GM21381 (cell line): ENCODE results near the gene NOTUM.

ENCODE experiments used
- ATAC-seq: cut with Tn5 transposase; IDR thresholded peaks from one replicate; pipeline ENCODE4 v1.9.1; 2021; ENCODE audit warnings: mild to moderate bottlenecking, moderate library complexity; ENCODE audit not compliant: unreplicated experiment

The NOTUM gene

GRCh38 chr17:81961087-81961511 lies at the start of gene NOTUM:
NOTUM (minus strand) TSS chr17:81961187; CDS start chr17:81960909, 278 bp downstream.
- ATAC-seq, result no peak

DNA sequence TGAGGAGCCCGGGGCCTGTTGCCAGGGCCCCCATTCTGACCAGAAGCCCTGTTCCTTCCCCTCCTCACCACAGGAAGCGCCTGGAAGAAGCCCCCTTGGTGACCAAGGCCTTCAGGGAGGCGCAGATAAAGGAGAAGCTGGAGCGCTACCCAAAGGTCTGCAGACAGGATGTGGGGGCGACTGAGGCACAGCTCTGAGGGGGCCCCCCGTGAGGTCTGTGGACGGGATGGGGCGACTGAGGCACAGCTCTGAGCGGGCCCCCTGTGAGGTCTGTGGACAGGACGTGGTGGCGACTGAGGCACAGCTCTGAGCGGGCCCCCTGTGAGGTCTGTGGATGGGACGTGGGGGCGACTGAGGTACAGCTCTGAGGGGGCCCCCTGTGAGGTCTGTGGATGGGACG lies 48.4 kb upstream of the NOTUM start:
- no peak for ATAC-seq

- no peak for ATAC-seq
Observed at GRCh38 chr17:82008941-82009405, 48.0 kb upstream of the NOTUM start.

- ATAC-seq, result no peak
Observed at GRCh38 chr17:82008258-82008940, 47.4 kb upstream of the NOTUM start.

- no peak for ATAC-seq
Observed at GRCh38 chr17:82007495-82008257, 46.7 kb upstream of the NOTUM start.

DNA sequence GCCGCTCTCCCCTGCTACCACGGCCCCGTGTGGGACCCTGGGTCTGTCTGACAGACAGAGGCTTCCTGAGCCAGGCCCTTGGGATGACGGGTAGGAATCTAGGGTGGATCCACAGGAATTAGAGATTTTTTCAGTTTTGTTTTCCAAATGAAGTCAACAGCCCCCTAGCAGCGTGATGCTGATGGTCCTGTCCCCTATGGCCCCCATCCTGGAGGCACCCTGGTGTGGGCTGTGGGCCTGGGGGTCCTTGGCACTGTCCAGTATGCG lies 46.2 kb upstream of the NOTUM start:
- no peak for ATAC-seq

DNA sequence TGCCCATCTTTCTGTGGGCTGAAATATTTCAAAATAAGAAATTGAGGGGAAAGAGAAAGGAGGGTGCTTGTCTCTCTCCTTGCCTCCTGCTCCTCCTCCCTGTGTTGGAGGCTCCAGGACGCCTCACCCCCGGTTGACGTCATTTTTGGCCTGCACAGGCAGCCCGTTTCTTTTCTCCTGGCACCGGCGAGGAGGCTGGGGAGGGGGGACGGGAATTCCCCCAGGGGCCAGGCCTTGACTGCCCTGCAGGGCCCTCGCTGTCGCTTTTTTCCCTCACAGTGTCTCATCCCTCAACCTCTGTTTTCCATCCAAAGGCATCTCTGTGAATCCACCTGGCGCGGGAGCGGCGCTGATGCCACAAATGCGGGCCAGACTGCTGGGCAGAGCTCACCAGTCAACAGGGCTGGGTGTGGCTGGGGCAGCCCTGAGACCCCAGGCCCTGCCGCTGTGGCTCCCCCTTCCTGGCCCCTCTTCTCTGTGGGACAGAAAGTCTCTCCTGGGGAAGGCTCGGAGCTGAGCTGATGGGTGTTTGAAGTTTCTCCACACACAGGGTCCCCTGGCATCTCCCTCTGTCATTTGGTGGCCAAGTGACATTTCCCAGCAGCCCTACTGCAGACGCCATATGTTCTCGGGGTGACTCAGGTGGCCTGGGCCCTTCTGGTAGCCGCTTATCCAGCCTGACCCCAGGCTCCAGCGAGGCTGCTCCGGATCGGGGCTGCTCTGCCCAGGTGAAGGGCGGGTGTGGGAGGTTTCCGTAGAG lies 45.7 kb upstream of the NOTUM start:
- ATAC-seq, result no peak

DNA sequence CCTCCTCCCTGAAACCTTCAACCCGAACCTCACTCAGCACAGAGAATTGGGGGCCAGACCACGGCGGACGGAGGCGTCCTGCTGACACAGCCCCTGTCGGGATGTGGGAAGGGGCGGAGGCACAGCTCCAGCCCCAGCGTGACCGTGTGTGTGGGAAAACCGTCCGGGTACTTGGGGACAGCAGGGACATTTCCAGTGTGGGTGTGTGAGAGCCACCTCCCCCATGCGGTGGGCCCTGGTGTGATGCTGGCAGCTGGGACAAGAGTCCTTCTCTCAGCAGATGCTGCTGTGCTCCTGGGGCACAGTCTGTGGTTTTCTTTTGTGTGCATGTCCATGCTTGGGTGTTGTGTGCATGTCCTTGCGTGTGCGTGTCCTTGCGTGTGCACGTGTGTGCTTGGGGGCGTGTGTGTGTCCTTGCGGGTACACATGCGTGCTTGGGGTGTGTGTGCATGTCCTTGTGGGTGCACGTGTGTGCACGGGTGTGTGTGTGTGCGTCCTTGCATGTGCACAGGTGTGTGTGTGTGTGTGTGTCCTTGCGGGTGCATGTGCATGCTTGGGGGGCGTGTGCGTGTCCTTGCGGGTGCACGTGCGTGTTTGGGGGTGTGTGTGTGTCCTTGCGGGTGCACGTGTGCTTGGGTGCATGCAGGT lies 44.8 kb upstream of the NOTUM start:
- no peak for ATAC-seq

DNA sequence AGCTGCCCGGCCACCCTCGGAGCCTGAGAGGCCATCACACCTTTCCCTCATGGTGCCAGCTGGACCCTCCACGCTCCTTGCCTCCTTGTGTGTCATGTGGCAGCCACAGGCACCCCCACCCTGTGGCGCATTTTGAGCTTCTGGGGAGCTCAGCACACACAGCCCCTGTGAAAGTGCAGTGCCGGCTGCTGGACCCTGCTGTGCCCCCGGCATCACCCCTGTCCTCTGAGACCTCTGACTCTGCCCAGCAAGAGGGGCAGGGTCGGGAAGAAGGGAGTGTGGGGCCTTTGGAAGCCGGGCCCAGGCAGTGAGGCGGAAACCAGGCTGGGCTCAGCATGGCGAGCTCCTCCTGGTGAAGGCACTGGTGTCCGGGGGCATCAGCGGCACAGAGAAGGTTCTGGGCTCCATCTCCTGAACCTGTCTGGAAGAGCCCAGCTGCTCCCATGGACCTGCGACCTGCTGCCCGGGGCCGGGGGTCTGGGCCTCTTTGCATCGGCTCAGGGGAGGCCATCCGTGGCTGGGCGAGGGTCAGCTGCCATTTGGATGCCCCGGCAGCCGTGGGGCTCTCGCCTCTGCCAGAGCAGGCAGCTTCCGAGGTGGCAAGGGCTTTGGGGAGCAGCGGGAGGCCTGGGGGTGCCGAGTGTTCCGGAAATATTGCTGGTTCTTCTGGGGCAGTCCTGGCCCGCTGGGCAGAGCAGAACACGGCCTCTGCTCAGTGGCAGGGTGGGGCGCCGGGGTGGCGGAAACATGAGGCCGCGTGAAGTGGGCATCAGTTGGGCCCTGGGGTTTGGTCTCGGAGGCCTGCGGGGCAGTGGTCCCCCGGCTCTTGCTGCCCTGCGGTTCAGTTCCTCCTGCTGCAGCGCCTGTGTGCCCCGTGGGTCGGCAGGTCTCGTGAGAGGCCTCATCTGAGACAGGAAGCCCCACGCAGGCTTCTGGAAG lies 43.8 kb upstream of the NOTUM start:
- no peak for ATAC-seq

DNA sequence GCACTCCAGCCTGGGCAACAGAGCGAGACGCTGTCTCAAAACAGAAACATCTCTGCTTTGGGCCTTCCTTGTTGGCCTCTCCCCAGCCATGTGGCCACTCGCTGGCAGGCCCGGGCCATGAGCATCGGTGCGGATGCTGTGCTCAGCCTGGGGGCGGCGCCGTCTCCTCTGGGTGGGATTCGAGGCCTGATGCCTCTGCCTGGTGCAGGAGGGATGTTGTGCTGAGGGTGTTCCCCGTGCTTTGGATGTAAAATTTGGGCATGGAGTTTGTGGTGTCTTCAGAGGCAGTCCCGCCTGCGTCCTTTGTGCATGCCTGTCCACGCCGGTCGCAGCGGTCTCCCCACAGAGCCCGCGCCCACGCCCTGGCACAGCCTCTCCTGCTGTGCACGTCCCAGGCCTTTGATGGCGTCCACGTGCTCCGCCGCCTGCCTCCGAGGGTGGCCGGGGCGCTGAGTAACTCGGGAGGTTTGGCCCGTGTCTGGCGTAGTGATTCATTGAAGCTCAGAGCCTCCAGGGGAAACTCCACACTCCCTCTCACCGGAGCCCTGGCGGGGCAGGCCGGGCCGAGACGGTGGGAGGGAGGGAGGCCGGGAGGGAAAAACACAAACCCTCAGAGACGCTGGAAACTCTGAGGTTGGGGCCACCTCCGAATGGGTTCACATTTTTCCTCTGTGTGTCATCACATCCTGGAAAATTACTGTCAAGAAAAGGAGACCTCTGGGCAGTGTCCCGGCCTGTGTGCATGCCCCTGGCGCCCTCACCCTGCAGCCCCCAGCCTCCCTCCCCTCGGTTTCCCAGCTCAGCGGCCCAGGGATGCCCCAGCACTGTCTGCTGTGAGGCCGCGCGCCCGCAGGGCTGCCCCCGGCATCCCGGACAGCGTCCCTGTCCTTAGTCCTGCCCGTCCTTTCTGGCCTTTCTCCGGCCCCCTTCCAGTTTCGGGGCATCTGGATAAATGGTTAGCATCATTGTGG lies 42.7 kb upstream of the NOTUM start:
- ATAC-seq, result no peak

DNA sequence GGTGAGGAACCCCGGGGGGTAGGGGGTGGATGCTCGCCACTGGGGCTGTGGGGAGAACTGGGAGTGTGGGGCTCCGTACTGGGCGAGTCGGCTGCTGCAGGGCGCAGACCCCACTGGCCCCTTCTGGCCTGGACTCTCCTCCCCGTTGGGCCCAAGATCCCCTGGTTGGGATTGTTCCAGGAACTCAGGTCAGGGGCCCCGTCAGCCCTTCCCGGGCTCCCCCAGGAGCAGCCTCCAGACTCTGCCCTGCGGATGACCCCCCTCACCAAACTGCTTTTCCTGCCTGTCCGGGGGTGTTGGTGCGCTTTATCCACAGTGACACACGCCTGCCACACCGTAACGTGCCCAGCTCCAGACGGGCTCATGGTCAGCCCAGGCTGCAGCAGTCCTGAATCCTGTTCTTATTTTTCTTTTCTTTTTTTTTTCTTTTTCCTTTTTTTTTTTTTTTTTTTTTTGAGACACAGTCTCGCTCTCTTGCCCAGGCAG lies 40.6 kb upstream of the NOTUM start:
- ATAC-seq, result no peak

GRCh38 chr17:82000803-82001570 lies 40.0 kb upstream of the NOTUM start:
- ATAC-seq, result no peak

- ATAC-seq, result no peak
Observed at GRCh38 chr17:81999976-82000802, 39.2 kb upstream of the NOTUM start.

GRCh38 chr17:81999587-81999975 lies 38.6 kb upstream of the NOTUM start:
- ATAC-seq, result no peak

DNA sequence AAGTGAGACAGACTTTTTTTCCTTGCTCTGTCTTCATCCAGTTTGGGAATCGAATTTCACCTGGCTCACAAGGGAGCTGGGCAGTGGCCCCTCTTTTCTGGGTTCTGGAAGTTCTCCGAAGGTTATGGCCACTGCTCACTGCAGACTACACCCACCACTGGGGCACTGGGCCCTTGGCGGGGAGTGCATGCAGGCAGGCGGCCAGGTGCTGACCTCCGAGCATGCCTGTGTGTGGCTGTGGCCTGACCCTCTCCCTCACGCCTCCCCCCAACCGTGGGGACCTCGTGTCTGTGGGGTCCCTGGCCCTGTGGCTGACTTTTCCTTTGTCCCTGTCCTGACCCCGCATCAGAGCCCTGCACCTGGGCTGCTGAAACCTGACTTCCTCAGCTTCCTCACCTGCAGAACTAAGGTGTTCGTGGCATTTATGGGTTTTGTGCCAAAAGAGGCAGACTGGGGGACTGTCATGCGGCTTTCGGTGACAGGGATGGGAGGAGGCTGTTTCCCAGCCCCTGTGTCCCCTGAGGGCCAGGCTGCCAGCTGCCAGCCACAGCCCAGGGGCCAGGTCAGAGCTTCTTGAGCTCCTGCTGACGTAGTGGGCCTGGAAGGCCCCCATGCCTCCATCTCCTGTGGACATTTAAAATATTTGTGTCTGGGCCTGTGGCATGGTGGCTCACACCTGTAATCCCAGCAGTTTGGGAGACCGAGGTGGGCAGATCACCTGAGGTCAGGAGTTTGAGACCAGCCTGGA lies 37.9 kb upstream of the NOTUM start:
- no peak for ATAC-seq

DNA sequence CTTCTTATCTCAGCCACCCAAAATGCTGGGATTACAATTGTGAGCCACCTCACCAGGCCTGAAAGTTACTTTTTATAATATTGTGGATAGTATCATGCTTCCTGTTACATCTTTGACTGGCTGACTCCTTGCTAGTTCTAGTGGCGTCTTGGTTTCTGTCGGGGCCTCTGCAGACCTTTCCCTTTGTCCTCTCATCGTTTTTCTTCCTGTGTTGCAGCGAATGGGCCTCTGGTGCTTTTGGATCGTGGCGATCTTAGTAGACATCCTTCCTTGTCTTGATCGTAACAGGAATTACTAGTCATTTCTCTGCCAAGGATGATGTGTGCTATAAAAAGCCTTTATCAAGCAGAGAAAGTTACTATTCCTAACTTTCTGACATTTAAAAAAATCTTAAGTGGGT lies 37.2 kb upstream of the NOTUM start:
- ATAC-seq, result no peak
